Transverse colon (tissue), 4 donors: ENCODE measurements around the gene ZDHHC7.

Experiments used
- EP300 ChIP-seq: sonication (generic); formaldehyde crosslinking; IDR thresholded peaks from one replicate; pipeline ENCODE4 v1.6.1; 2017; ENCODE audit warnings: antibody characterized with exemption, low read depth
- POLR2A ChIP-seq: fragments of 450-650 bp; IDR thresholded peaks from one replicate; pipeline ENCODE4 v1.6.1; 2016; ENCODE audit warnings: antibody characterized with exemption, mild to moderate bottlenecking, moderate library complexity
- POLR2AphosphoS5 ChIP-seq, 3 donors: sonication (generic); formaldehyde crosslinking; IDR thresholded peaks; one replicate each; pipeline ENCODE4 v1.6.1; 2016; ENCODE audit warnings: antibody characterized with exemption in 3 of 3
- TF ChIP-seq, protein P1 (sequence below), 5 experiments: fragments of 200-600 bp in 3 of 5; fragments of 450-650 bp in 2 of 5; sonication (generic) in 3 of 5; IDR thresholded peaks; 1 replicate in 2 of 5; 2 replicates in 3 of 5; pipeline ENCODE4 v1.5.1; 2016 to 2017; ENCODE audit warnings: antibody characterized with exemption in 5 of 5, inconsistent platforms in 3 of 5, mild to moderate bottlenecking in 2 of 5, moderate library complexity in 1 of 5

DNA sequence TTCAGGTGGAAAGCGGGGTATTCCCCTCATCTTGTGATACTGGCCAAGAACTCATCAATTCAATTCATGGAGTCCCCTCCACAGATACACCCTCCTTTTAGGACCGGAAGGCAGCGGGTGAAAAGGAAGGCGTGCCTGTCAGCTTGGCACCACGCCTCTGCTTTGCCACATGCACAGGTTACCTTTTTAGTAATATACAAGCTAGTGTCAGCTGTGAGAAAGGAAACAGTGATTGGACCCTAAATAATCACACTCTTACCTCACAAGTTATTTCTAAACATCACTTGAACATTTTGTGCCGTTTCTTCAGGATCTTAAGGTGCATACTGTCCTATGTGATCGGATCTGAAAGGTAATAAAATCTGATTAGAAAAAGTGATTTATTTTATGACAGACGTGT lies 15.7 kb downstream of the ZDHHC7 start:
- TF ChIP-seq, protein P1, sequence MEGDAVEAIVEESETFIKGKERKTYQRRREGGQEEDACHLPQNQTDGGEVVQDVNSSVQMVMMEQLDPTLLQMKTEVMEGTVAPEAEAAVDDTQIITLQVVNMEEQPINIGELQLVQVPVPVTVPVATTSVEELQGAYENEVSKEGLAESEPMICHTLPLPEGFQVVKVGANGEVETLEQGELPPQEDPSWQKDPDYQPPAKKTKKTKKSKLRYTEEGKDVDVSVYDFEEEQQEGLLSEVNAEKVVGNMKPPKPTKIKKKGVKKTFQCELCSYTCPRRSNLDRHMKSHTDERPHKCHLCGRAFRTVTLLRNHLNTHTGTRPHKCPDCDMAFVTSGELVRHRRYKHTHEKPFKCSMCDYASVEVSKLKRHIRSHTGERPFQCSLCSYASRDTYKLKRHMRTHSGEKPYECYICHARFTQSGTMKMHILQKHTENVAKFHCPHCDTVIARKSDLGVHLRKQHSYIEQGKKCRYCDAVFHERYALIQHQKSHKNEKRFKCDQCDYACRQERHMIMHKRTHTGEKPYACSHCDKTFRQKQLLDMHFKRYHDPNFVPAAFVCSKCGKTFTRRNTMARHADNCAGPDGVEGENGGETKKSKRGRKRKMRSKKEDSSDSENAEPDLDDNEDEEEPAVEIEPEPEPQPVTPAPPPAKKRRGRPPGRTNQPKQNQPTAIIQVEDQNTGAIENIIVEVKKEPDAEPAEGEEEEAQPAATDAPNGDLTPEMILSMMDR (IDR thresholded peaks at IDR 0.05): no peak
- TF ChIP-seq POLR2A (no peak), EP300 (no peak), POLR2AphosphoS5 (IDR thresholded peaks at IDR 0.05) (no peak)
